WTC11 (cell line): ENCODE results near the gene RTP5.

Experiments used
- NFE2L1 ChIP-seq: sonication (generic); formaldehyde crosslinking; IDR thresholded peaks from 2 replicates; pipeline ENCODE4 v1.8.1; 2023; ENCODE audit warnings: missing genetic modification reagents
- NR2C2 ChIP-seq: sonication (generic); formaldehyde crosslinking; IDR thresholded peaks from 2 replicates; pipeline ENCODE4 v1.8.0; 2022; ENCODE audit warnings: mild to moderate bottlenecking, missing genetic modification reagents
- NR3C1 ChIP-seq: sonication (generic); formaldehyde crosslinking; conservative IDR thresholded peaks from 2 replicates; pipeline ENCODE4 v1.8.1; 2023; ENCODE audit warnings: low read depth, mild to moderate bottlenecking, missing genetic modification reagents
- SP1 ChIP-seq: sonication (generic); formaldehyde crosslinking; conservative IDR thresholded peaks from 2 replicates; pipeline ENCODE4 v1.8.1; 2022; ENCODE audit warnings: missing genetic modification reagents
- TF ChIP-seq, protein P1 (sequence below): fragments of 200-600 bp; IDR thresholded peaks from 2 replicates; pipeline ENCODE4 v1.8.0; 2022; ENCODE audit warnings: antibody characterized with exemption
- TF ChIP-seq, protein P2 (sequence below): sonication (generic); formaldehyde crosslinking; IDR thresholded peaks from 2 replicates; pipeline ENCODE4 v1.8.1; 2022; ENCODE audit warnings: low read depth, mild to moderate bottlenecking, moderate library complexity, missing genetic modification reagents, borderline replicate concordance
- TF ChIP-seq, protein P3 (sequence below): sonication (generic); formaldehyde crosslinking; IDR thresholded peaks from 2 replicates; pipeline ENCODE4 v1.8.1; 2023; ENCODE audit warnings: mild to moderate bottlenecking, missing genetic modification reagents
- TF ChIP-seq, protein P4 (sequence below): fragments of 250-450 bp; sonication (Bioruptor Pico); IDR thresholded peaks from 2 replicates; pipeline ENCODE4 v1.8.0; 2021; ENCODE audit warnings: mild to moderate bottlenecking

DNA sequence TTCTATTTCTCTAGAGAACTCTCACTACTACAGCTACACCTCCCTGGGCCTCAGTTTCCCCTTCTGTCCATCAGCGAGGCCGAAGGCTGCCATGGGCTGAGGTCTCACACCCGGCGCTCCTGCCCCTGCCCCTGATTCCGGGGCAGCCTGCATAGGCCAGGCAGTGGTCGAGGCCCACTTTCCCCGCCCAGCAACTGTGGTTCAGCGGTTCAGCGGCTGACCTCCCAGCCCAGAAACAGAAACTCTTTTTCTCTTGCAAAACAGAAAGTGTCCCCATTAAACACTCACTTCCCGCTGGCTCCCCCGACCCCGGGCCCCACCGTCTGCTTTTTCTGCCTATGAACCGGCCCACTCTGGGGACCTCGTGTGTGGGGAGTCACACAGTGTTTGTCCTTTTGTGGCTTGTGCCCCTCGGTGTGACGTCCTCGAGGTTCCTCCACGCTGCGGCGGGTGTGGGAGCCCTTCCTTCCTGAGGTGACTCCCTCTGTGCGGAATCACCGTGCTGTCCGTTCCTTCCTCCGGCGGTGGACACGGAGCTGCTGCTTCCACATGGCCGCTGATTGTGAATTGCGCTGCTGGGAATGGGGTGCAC, 26.8 kb upstream of the RTP5 start:
- TF ChIP-seq, protein P1, sequence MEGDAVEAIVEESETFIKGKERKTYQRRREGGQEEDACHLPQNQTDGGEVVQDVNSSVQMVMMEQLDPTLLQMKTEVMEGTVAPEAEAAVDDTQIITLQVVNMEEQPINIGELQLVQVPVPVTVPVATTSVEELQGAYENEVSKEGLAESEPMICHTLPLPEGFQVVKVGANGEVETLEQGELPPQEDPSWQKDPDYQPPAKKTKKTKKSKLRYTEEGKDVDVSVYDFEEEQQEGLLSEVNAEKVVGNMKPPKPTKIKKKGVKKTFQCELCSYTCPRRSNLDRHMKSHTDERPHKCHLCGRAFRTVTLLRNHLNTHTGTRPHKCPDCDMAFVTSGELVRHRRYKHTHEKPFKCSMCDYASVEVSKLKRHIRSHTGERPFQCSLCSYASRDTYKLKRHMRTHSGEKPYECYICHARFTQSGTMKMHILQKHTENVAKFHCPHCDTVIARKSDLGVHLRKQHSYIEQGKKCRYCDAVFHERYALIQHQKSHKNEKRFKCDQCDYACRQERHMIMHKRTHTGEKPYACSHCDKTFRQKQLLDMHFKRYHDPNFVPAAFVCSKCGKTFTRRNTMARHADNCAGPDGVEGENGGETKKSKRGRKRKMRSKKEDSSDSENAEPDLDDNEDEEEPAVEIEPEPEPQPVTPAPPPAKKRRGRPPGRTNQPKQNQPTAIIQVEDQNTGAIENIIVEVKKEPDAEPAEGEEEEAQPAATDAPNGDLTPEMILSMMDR: no peak
- TF ChIP-seq SP1 (CRISPR knock-in tag) (no peak), NR3C1 (CRISPR knock-in tag) (no peak), NFE2L1 (CRISPR knock-in tag) (no peak), NR2C2 (CRISPR knock-in tag) (no peak)
- TF ChIP-seq, protein P2, sequence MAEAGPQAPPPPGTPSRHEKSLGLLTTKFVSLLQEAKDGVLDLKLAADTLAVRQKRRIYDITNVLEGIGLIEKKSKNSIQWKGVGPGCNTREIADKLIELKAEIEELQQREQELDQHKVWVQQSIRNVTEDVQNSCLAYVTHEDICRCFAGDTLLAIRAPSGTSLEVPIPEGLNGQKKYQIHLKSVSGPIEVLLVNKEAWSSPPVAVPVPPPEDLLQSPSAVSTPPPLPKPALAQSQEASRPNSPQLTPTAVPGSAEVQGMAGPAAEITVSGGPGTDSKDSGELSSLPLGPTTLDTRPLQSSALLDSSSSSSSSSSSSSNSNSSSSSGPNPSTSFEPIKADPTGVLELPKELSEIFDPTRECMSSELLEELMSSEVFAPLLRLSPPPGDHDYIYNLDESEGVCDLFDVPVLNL (CRISPR knock-in tag): no peak
- TF ChIP-seq, protein P3, sequence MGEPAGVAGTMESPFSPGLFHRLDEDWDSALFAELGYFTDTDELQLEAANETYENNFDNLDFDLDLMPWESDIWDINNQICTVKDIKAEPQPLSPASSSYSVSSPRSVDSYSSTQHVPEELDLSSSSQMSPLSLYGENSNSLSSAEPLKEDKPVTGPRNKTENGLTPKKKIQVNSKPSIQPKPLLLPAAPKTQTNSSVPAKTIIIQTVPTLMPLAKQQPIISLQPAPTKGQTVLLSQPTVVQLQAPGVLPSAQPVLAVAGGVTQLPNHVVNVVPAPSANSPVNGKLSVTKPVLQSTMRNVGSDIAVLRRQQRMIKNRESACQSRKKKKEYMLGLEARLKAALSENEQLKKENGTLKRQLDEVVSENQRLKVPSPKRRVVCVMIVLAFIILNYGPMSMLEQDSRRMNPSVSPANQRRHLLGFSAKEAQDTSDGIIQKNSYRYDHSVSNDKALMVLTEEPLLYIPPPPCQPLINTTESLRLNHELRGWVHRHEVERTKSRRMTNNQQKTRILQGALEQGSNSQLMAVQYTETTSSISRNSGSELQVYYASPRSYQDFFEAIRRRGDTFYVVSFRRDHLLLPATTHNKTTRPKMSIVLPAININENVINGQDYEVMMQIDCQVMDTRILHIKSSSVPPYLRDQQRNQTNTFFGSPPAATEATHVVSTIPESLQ (CRISPR knock-in tag): no peak
- TF ChIP-seq, protein P4, sequence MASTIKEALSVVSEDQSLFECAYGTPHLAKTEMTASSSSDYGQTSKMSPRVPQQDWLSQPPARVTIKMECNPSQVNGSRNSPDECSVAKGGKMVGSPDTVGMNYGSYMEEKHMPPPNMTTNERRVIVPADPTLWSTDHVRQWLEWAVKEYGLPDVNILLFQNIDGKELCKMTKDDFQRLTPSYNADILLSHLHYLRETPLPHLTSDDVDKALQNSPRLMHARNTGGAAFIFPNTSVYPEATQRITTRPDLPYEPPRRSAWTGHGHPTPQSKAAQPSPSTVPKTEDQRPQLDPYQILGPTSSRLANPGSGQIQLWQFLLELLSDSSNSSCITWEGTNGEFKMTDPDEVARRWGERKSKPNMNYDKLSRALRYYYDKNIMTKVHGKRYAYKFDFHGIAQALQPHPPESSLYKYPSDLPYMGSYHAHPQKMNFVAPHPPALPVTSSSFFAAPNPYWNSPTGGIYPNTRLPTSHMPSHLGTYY (CRISPR knock-in tag): no peak
